Stimulated activated CD8-positive, alpha-beta memory T cell treated with anti-CD3 and anti-CD28 coated beads, Interleukin-12 subunit alpha, Interleukin-12 subunit beta, amount 100 ng/mL, for 4 hours (primary cell): ENCODE results near the gene TNS1.

Source experiments
- DNase-seq: peaks from one replicate; pipeline ENCODE4 v3.0.0-alpha.2; 2020; ENCODE audit warnings: low read depth

The TNS1 gene

DNA sequence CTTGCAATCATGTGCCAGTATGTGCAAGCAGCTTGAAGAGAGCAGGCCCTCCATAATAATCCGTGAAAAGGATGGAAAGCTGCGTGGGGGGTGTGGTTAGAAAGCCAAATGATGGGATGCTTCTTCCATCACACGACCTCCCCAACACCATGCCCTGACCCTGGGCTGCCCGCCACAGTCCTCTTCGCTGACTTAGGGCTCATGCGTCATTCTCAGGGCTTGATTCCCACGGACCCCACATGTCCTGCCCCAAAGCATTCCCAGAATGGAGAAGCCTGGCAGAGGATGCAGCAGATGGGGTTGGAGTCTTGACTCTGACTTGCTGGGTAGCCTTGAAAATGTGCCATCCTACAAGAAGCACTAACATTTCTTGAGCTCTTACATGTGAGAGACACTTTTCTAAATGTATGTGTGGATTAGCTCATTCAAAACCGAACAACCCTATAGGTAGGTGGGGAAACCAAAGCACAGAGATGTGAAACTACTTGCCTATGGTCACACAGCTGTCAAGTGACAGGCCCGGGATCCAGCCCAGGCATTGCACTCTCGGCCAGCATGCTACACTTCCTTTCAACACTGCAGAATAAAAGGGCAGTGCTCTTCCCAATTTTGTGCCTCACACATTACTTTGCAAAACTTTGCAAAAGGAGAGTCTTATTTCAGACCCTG is 3.7 kb downstream of the TNS1 start:
- DNase-seq = no peak

DNA sequence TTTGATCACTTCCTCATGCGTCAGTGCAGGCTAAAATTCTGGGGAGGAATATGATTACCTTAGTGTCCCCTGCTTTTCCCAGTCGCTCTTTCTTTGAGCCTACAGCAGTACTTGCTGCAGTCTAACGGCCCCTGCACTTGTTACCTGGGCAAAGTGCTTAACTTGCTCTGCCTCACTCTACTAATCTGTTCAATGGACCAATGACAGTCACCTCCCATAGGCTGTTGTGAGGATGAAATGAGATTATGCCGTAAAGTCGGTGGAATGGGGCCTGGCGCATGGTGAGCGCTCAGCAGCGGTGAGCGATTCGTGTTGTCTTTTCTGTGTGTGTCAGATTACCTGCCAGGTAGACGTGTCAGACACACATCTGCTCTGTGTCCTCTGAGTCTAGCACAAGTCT is 5.3 kb downstream of the TNS1 start:
- no peak for DNase-seq

DNA sequence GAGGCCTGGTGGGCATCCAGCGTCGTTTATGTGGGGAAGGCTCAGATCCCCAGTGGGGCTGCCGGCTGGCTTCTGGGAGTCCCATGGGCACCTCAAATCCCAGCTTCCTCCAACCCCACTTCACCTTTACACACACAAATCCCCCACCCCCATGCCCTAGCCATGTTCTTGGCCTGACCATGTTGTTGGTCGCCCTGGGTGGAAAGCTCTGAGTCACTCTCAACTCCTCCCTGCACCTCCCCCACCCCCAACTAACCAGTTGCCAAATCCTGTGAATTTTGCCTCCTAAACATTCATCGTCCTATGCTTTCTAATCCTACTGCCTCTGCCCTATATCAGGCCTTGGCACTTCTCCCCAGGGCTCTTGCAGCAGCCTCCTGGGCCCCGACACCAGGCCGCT is 6.4 kb downstream of the TNS1 start:
- DNase-seq = no peak

DNA sequence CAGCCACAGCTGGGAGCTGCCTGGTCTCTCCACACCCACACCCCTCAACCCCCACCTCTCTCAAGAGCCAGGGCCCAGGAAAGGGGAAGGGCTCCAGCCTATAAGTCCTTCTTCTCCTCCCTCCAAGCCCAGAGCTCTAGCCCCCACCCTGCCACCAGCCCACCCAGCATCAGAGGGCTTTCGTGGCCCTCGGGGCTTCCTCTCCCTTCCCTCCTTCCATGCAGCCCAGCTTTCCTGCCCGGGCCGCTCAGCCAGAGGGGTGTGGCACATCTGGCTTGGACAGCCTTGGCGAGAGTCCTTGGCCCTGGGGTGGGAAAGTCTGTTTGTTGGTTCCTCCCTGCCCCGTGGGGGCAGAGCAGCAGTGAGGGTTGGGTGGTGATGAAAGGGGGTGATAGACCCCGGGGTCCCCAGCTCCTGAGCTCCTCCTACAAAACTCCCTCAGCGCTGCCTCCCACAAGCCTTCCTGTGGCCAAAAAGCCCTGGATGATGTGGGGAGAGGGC is 7.0 kb downstream of the TNS1 start:
- DNase-seq = no peak

DNA sequence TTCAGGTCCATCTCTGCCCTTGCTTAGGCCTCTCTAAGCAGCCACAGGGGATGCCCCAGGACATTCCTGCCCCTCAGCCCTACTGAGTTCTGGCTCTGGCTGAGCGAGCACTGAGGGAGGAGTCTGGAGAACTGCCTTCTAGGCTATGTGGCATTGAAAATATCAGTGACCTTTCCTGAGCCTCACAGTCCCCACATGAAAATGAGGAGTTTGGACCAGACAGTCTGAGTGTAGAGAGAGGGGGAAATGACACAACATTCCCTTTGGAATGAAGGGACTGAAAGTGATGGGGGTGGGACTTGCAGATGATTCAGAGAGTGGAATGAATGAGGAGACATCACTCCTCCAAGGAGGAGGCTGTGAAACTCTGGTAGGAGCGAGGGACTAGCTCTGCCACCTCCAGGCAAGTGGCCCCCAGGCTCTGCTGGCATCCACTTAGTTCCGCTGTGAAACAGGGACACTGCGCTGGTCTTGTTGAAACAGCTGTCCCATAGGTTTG is 8.0 kb downstream of the TNS1 start:
- no peak for DNase-seq

DNA sequence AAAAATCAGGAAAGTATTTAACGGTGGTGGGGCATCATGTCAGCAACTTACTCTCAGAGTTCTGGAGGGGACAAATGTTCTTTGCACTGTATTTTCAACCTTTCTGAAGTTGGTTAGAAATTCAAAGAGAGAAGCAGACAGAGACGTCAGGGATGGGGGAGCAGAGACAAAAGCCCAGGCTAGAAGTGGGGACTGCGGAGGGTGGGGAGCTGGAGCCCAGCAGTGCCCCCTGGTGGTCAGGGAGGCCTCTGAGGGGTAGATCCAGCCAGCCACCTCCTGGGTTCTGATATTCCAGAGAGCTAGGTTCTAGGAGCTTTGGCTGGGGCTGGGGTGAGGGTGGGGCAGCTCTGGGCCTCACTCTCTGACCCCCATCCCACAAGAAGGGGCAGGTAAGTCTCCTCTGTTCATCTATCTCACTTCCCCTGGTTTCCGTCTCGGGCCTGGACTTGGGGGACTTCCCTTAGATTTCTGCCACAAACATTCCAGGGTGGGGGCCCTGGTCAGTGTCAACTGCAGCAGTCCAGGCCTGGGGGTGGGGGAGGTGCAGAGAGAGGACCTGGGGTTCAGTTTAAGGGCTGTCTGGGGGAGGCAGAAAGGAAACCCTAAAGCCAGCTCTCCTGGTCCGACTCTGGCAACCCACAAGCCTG is 8.9 kb downstream of the TNS1 start:
- DNase-seq = no peak

DNA sequence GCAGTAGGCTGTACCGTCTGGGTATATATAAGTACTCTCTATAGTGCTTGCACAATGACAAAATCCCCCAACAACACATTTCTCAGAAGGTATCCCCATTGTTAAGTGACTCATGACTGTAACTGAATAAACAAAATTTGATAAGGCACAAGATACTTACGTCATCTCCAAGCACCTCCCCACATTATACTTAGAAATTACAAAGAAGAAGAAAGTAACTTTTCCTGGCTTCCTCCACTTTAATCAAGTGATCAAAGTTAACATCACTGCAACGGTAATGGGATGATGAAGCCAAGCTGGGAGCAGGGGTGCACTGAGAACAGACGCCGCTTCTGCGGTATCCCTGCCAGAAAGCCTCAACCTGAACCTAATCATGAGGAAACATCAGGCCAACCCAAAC is 9.7 kb downstream of the TNS1 start:
- DNase-seq = no peak

GRCh38 chr2:217992061-217992460 is 10.7 kb downstream of the TNS1 start:
- no peak for DNase-seq

GRCh38 chr2:217990791-217991465 is 11.9 kb downstream of the TNS1 start:
- no peak for DNase-seq

DNA sequence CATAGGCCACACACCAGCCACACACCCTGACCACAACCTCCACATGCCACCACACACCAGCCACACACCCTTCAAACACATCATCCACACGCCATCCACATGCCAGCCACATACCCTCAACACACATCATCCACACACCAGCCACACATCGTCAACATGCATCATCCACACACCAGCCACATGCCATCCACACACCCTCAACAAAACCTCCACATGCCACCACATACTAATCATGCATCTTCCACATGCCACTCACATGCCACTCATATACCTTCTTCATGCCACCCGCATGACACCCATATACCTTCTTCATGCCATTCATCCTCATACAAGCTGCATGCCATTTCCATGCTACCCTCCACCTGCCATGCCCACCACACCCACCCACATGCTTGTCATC is 12.4 kb downstream of the TNS1 start:
- DNase-seq = no peak

DNA sequence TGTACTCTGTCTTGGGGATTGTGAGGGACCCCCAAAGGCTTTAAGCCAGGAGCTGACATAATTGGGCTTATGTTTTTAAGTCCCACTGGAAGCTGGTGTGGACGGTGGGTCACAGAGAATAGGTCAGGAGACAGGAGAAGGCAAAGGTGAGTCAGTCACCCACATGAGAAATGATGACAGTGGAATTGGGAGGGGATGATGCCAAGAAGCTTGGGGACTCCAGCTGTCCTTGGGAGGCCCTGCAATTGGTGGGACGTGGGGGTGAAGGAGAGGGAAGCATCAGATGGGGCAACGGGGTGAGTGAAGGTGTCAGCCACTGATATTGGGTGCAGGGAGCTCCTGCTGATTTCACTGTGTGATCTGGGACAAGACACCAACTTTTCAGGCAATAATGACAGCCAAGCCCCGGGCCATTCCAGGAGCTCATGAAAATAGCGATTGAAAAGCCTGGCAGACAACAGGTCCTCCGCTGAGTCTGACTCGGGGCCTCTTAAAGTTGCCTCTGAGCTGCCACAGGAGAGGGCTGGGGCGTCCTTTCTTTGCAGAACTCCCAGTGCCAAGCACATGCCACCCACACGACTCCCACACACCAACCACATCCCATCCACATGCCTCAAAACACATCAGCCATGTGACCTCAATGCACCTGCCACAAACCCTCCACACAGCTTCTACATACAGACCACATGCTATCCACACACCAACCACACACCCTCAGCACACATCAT is 13.4 kb downstream of the TNS1 start:
- no peak for DNase-seq

GRCh38 chr2:217988840-217989204 is 14.0 kb downstream of the TNS1 start:
- DNase-seq = no peak

GRCh38 chr2:217988014-217988839 is 14.6 kb downstream of the TNS1 start:
- DNase-seq = peak; percentile 10

GRCh38 chr2:217987391-217987790 is 15.4 kb downstream of the TNS1 start:
- no peak for DNase-seq

DNA sequence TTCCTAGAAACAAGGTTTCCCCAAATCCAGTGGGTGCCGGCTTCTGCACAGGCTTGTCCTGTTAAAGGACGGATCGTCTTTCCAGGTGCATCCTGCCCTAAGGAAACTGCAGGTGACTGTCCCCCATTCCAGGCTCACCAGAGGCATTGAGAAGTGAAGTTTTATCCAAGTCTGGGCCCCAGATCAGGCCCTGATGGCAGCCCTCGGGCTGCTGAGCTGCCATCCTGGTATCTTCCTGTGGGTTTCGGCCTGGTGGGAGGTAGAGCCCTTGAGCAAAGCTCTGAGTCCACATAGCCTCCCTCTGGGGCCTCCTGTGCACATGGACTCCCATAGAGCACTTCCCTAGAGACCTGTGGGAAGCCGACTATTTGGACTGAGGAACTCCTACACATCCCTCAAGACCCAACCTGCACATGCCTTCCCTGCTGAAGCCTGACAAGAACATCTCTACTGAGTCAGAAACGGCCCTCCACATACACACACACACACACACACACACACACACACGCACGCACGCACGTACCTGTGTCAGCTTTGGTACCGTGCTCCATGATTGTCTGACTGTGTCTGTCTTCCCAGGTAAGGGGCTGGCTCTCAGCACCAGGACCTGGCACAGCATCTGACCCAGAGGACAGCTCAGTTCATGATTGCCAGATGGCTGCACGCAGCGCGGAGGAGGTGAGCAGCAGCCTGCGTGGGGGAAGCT is 16.4 kb downstream of the TNS1 start:
- DNase-seq = no peak

- no peak for DNase-seq
Measured at GRCh38 chr2:217983276-217984233, 19.2 kb downstream of the TNS1 start.

- DNase-seq = no peak
Measured at GRCh38 chr2:217981971-217982370, 20.8 kb downstream of the TNS1 start.

DNA sequence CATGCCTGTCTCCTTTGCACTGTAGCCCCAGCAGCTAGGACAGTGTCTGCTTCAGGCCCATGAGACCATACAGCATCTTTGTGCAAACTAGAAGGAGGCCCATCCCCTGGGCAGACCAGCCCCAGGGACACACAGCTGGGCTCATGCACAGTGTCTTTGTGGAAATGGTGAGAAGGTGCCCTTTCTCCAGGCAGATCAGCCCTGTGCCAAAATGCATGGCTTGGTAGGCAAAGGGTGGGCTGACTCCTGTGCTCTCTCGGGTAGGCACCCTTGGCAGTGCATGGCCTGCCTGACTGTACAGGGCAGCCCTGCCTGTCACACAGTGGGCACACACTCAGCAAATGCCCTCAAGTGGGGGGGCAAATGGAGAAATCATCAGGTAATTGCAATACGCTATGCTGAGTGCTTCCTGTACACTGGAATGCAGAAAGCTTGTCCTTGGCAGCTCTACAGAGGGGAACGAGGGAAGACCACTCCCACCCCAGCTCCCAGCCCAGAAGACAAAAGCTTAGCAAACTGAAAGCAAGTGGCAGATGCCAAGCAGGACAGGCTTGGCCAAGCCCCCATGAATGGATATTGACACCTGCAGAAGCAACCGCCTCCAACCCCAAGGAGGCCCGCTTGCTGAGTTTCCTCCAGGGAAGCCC is 21.6 kb downstream of the TNS1 start:
- DNase-seq = no peak

DNA sequence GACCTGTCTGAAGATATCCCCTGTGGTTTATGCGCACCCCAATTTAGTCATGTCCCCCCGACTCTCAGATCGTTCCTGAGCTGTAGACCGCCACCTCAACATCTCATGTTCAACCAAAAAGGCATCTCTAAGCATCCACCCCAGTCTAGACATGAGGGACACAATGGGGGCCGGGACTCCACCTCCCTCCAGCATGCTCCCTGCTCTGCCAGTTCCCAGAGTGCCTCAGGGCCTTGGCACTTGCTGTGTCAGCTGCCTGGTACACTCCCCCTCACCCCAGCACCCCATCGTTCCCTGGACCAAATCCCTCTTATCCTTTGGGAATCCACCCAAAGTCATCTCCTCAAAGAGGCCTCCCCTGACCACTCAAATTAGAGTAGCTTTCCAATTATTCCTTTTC is 22.2 kb downstream of the TNS1 start:
- no peak for DNase-seq
